IMR-90 (cell line): ENCODE results near the gene PLIN5. TPM values are rescaled to one million over a fixed set of nuclear protein-coding genes. Genes with fewer than 3 reads are reported as not detected.

Experiments
- ATAC-seq: fragments of 200-7000 bp; cut with Tn5 transposase; 2 replicates; pipeline ENCODE4 v1.9.1; 2020; ENCODE audit warnings: low read depth, mild to moderate bottlenecking, moderate library complexity
- BruUV-seq: library from RNA; stranded (reverse); fragments of 400-500 nt; replicated peaks from 2 replicates; lab custom pipeline; 2021; lab: Mats Ljungman, UMichigan
- CTCF ChIA-PET: fragments of 300-600 bp; formaldehyde crosslinking; extraction: SDS; loops from one replicate; lab custom pipeline; 2021; ENCODE audit warnings: antibody characterized with exemption; lab: Yijun Ruan, JAX
- POLR2A ChIA-PET: fragments of 300-600 bp; sonication (Branson Sonifier 250); formaldehyde crosslinking; loops from one replicate; lab custom pipeline; 2022; ENCODE audit warnings: antibody characterized with exemption; ENCODE audit not compliant: unreplicated experiment; lab: Charles Lee
- DNase-seq: peaks from one replicate; pipeline ENCODE4 v3.0.0; 2013
- H2AFZ ChIP-seq: replicated peaks from 2 replicates; pipeline ENCODE3; 2013; ENCODE audit warnings: low read length, mild to moderate bottlenecking; ENCODE audit not compliant: poor library complexity
- H2AK5ac ChIP-seq: 2 replicates; pipeline ENCODE4 v1.6.1; 2013; ENCODE audit warnings: low read depth, low read length, inconsistent platforms
- H2AK9ac ChIP-seq: replicated peaks from 2 replicates; pipeline ENCODE3; 2013; ENCODE audit warnings: mild to moderate bottlenecking, low read depth, low read length, moderate library complexity; ENCODE audit not compliant: poor library complexity
- H2BK120ac ChIP-seq: 2 replicates; pipeline ENCODE4 v1.6.1; 2013; ENCODE audit warnings: low read depth, low read length, inconsistent platforms
- H2BK15ac ChIP-seq: 3 replicates; pipeline ENCODE4 v1.6.1; 2013; ENCODE audit warnings: low read depth, low read length, inconsistent platforms
- H2BK20ac ChIP-seq: 2 replicates; pipeline ENCODE4 v1.6.1; 2013; ENCODE audit warnings: low read depth, mild to moderate bottlenecking, inconsistent platforms, low read length, moderate library complexity
- H2BK5ac ChIP-seq: 2 replicates; pipeline ENCODE4 v1.6.1; 2013; ENCODE audit warnings: mild to moderate bottlenecking, low read depth, low read length, inconsistent platforms; ENCODE audit not compliant: poor library complexity, severe bottlenecking
- H3K14ac ChIP-seq: replicated peaks from 2 replicates; pipeline ENCODE4 v1.6.1; 2013; ENCODE audit warnings: low read depth, low read length, inconsistent platforms
- H3K18ac ChIP-seq: 2 replicates; pipeline ENCODE4 v1.6.1; 2013; ENCODE audit warnings: low read depth, low read length, control low read depth
- H3K23ac ChIP-seq: 2 replicates; pipeline ENCODE4 v1.6.1; 2013; ENCODE audit warnings: low read depth, low read length, inconsistent platforms
- H3K27ac ChIP-seq: 2 replicates; pipeline ENCODE4 v1.5.1; 2013; ENCODE audit warnings: mild to moderate bottlenecking, control low read depth, low read length; ENCODE audit not compliant: insufficient read depth
- H3K27me3 ChIP-seq: 2 replicates; pipeline ENCODE4 v1.6.1; 2013; ENCODE audit warnings: low read length; ENCODE audit not compliant: control insufficient read depth, insufficient read depth
- H3K36me3 ChIP-seq: 2 replicates; pipeline ENCODE4 v1.6.1; 2013; ENCODE audit warnings: low read length, mixed read lengths; ENCODE audit not compliant: control insufficient read depth, insufficient read depth
- H3K4ac ChIP-seq: 2 replicates; pipeline ENCODE4 v1.6.1; 2013; ENCODE audit warnings: low read depth, low read length, inconsistent platforms
- H3K4me1 ChIP-seq: 2 replicates; pipeline ENCODE4 v1.6.1; 2013; ENCODE audit warnings: low read length, mixed read lengths; ENCODE audit not compliant: control insufficient read depth, insufficient read depth
- H3K4me2 ChIP-seq: 2 replicates; pipeline ENCODE4 v1.6.1; 2013; ENCODE audit warnings: low read depth, mild to moderate bottlenecking, control low read depth, low read length, moderate library complexity
- H3K4me3 ChIP-seq: 2 replicates; pipeline ENCODE4 v1.5.1; 2013; ENCODE audit warnings: low read depth, mild to moderate bottlenecking, control low read depth, low read length, moderate library complexity; ENCODE audit not compliant: insufficient read depth
- H3K56ac ChIP-seq: 2 replicates; pipeline ENCODE4 v1.6.1; 2013; ENCODE audit warnings: low read length, inconsistent platforms; ENCODE audit not compliant: insufficient read depth; ENCODE audit errors: extremely low read depth
- H3K79me1 ChIP-seq, 2 experiments: 2 replicates each; pipeline ENCODE4 v1.6.1; 2013; ENCODE audit warnings: low read length in 2 of 2, inconsistent platforms in 1 of 2, low read depth in 1 of 2
- H3K9ac ChIP-seq: 2 replicates; pipeline ENCODE4 v1.6.1; 2013; ENCODE audit warnings: low read depth, low read length, control low read depth
- H3K9me1 ChIP-seq: 2 replicates; pipeline ENCODE4 v1.6.1; 2013; ENCODE audit warnings: low read length, inconsistent platforms; ENCODE audit not compliant: insufficient read depth
- H3K9me3 ChIP-seq: 2 replicates; pipeline ENCODE4 v1.6.1; 2013; ENCODE audit warnings: low read length; ENCODE audit not compliant: control insufficient read depth, insufficient read depth
- H4K20me1 ChIP-seq: 2 replicates; pipeline ENCODE4 v1.6.1; 2013; ENCODE audit warnings: low read length, inconsistent platforms; ENCODE audit not compliant: insufficient read depth
- H4K5ac ChIP-seq: 2 replicates; pipeline ENCODE4 v1.6.1; 2013; ENCODE audit warnings: mild to moderate bottlenecking, low read depth, low read length, control low read depth
- H4K8ac ChIP-seq, 2 experiments: 2 replicates each; pipeline ENCODE4 v1.6.1; 2013; ENCODE audit warnings: low read depth in 2 of 2, low read length in 2 of 2, control low read depth in 1 of 2, inconsistent platforms in 1 of 2
- H4K91ac ChIP-seq: 2 replicates; pipeline ENCODE4 v1.6.1; 2013; ENCODE audit warnings: low read depth, low read length, inconsistent platforms; ENCODE audit not compliant: insufficient read depth
- CEBPB ChIP-seq: IDR thresholded peaks from 2 replicates; pipeline ENCODE4 v1.6.1; 2012; ENCODE audit warnings: low read depth, low read length, improper control_type of control experiment
- CHD1 ChIP-seq: IDR thresholded peaks from 2 replicates; pipeline ENCODE4 v1.6.1; 2012; ENCODE audit warnings: low read depth, low read length, improper control_type of control experiment
- MAFK ChIP-seq: IDR thresholded peaks from 2 replicates; pipeline ENCODE4 v1.6.1; 2012; ENCODE audit warnings: low read depth, low read length, improper control_type of control experiment
- MAZ ChIP-seq: IDR thresholded peaks from 2 replicates; pipeline ENCODE4 v1.6.1; 2012; ENCODE audit warnings: low read depth, mild to moderate bottlenecking, low read length, improper control_type of control experiment, moderate library complexity, borderline replicate concordance
- MXI1 ChIP-seq: IDR thresholded peaks from 2 replicates; pipeline ENCODE4 v1.6.1; 2012; ENCODE audit warnings: low read depth, mild to moderate bottlenecking, low read length, moderate library complexity, borderline replicate concordance
- NFE2L2 ChIP-seq: fragments of 150-350 bp; IDR thresholded peaks from 2 replicates; pipeline ENCODE4 v1.6.1; 2016; ENCODE audit warnings: low read depth, mild to moderate bottlenecking, low read length
- RCOR1 ChIP-seq: IDR thresholded peaks from 2 replicates; pipeline ENCODE4 v1.6.1; 2012; ENCODE audit warnings: mild to moderate bottlenecking, low read length, improper control_type of control experiment; ENCODE audit not compliant: insufficient replicate concordance
- RFX5 ChIP-seq: IDR thresholded peaks from 2 replicates; pipeline ENCODE4 v1.8.0; 2012; ENCODE audit warnings: low read depth, mild to moderate bottlenecking, low read length, moderate library complexity
- SMC3 ChIP-seq: fragments of 150-350 bp; IDR thresholded peaks from 2 replicates; pipeline ENCODE4 v1.6.1; 2016; ENCODE audit warnings: low read depth, mild to moderate bottlenecking, antibody characterized with exemption, low read length, moderate library complexity
- WGBS, 2 experiments: methylation state at CpG; one replicate each; pipeline versions ENCODE4 v1.1.5 to v1.1.7; 2013; ENCODE audit warnings: missing lambda C conversion rate in 2 of 2; ENCODE audit not compliant: insufficient read length in 1 of 2; ENCODE audit errors: extremely low coverage in 2 of 2; 5-methylcytosine and 5-hydroxymethylcytosine counted together
- dilution Hi-C: fragments of 300-500 bp; cut with HindIII; formaldehyde crosslinking; loops from one replicate; pipeline ENCODE4 v1.14.3; 2018; ENCODE audit warnings: low sequenced_read_pairs; ENCODE audit not compliant: unreplicated experiment
- in situ Hi-C: fragments of 300-500 bp; cut with MboI; formaldehyde crosslinking; loops from 3 replicates; pipeline ENCODE4 v1.14.3; 2019; ENCODE audit warnings: low sequenced_read_pairs, inconsistent platforms, mixed read lengths
- intact Hi-C: fragments of 100-400 bp; cut with micrococcal nuclease; formaldehyde crosslinking; loops from 2 replicates; pipeline ENCODE4 v1.10.0; 2022
- polyA plus RNA-seq, 3 experiments: library from polyadenylated mRNA; depleted of rRNA; stranded (reverse); fragments of >200 nt; gene quantifications; 2 replicates each; pipeline ENCODE4 v1.2.3, GENCODE V29; 2012; ENCODE audit warnings: low replicate concordance in 1 of 3
- total RNA-seq: library from RNA; depleted of rRNA; stranded (reverse); fragments of >200 nt; gene quantifications from 2 replicates; pipeline ENCODE4 v1.2.3, GENCODE V29; 2012
- TF ChIP-seq, protein P1 (sequence below): fragments of 150-350 bp; IDR thresholded peaks from 2 replicates; pipeline ENCODE4 v1.6.1; 2017; ENCODE audit warnings: mild to moderate bottlenecking, antibody characterized with exemption, low read length, low read depth
- TF ChIP-seq, protein P2 (sequence below): conservative IDR thresholded peaks from 2 replicates; pipeline ENCODE4 v1.5.1; 2012; ENCODE audit warnings: mild to moderate bottlenecking, low read depth, low read length, improper control_type of control experiment

The PLIN5 gene
- total and polyA plus RNA-seq, 2 of the 4 experiments (the other 2 are of a cell fraction), result not detected

DNA sequence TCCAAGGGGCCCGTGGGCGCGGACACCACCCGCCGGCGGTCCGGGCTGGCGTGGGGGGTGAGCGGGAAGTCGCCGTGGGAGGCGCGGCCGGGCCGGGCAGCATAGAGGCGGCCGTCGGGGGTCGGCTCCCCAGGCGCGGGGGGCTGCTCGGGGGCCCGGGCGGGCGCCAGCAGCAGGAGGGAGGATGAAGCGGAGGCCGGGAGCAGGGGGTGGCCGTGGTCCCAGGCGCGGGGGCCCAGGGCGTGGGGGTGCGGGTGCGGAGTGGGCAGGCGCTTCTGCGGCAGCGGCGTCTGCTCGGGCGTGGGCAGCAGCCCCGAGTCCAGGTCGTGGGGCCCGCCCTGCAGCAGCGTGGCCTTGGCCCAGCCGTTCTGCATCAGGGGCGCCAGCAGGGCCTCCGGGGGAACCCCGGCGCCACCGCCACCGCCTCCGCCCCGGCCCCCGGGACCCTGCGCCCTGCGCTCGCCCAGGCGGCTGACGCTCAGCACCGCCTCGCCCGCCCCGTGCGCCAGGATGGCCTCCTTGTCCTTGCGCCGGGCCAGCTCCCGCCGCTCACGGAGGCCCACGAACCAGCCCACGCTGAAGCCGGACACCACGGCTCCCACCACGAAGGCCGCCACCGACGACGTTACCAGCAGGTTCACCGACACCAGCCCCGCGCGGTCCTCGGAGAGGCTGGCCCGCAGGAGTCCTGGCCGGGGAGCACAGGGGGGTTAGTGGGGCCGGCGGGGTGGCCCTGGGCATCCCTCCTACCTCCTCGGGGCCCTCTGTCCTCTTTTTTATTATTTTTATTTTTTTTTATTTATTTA lies 9.0 kb upstream of the PLIN5 start:
- dilution Hi-C loops (no loop called here), intact Hi-C loops (no loop called here), in situ Hi-C loops (no loop called here)
- ChIA-PET POLR2A (no interaction called here), CTCF (no interaction called here)
- H4K91ac ChIP-seq, result no peak overlapping the region
- H3K14ac ChIP-seq, result no peak overlapping the region
- peaks cover 9% of the 10 kb centered on the region; the same call in 1 of the 2 replicates for H3K27me3 ChIP-seq
- peaks cover 6% of the 10 kb centered on the region for H3K9me3 ChIP-seq
- H3K4me1 ChIP-seq, result no peaks in the 10 kb centered on the region
- no peak overlapping the region for H3K4me3 ChIP-seq
- no peak overlapping the region for H2AK9ac ChIP-seq
- H3K27ac ChIP-seq, result no peak overlapping the region
- no peak overlapping the region for H3K23ac ChIP-seq
- no peak overlapping the region for H3K9ac ChIP-seq
- TF ChIP-seq, protein P1, sequence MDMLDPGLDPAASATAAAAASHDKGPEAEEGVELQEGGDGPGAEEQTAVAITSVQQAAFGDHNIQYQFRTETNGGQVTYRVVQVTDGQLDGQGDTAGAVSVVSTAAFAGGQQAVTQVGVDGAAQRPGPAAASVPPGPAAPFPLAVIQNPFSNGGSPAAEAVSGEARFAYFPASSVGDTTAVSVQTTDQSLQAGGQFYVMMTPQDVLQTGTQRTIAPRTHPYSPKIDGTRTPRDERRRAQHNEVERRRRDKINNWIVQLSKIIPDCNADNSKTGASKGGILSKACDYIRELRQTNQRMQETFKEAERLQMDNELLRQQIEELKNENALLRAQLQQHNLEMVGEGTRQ, result no peak
- TF ChIP-seq, protein P2, sequence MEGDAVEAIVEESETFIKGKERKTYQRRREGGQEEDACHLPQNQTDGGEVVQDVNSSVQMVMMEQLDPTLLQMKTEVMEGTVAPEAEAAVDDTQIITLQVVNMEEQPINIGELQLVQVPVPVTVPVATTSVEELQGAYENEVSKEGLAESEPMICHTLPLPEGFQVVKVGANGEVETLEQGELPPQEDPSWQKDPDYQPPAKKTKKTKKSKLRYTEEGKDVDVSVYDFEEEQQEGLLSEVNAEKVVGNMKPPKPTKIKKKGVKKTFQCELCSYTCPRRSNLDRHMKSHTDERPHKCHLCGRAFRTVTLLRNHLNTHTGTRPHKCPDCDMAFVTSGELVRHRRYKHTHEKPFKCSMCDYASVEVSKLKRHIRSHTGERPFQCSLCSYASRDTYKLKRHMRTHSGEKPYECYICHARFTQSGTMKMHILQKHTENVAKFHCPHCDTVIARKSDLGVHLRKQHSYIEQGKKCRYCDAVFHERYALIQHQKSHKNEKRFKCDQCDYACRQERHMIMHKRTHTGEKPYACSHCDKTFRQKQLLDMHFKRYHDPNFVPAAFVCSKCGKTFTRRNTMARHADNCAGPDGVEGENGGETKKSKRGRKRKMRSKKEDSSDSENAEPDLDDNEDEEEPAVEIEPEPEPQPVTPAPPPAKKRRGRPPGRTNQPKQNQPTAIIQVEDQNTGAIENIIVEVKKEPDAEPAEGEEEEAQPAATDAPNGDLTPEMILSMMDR, result no peak
- TF ChIP-seq SMC3 (no peak), MXI1 (no peak), RCOR1 (no peak), MAFK (no peak), CHD1 (no peak), NFE2L2 (no peak), RFX5 (no peak), MAZ (no peak), CEBPB (no peak)
- 95% methylated on average over 52 of the region's 87 CpGs; no CpG with 5 or more reads in 1 of the 2 experiments for WGBS, 2 experiments
- H2AK5ac ChIP-seq, result no peak overlapping the region
- ATAC-seq (no peak), DNase-seq (no peak)
- H4K5ac ChIP-seq, result no peak overlapping the region
- H2BK15ac ChIP-seq, result no peak overlapping the region
- BruUV-seq, result no TSS peak
- no peak overlapping the region for H3K4ac ChIP-seq
- H3K18ac ChIP-seq, result no peak overlapping the region
- H4K8ac ChIP-seq, result no peak overlapping the region
- H2BK20ac ChIP-seq, result no peak overlapping the region
- H3K4me2 ChIP-seq, result no peak overlapping the region
- H3K56ac ChIP-seq, result no peak overlapping the region
- H4K20me1 ChIP-seq, result no peaks in the 10 kb centered on the region
- no peak overlapping the region for H2AFZ ChIP-seq
- H3K9me1 ChIP-seq, result no peaks in the 10 kb centered on the region
- no peak overlapping the region for H2BK120ac ChIP-seq
- H2BK5ac ChIP-seq, result no peak overlapping the region
- no peaks in the 10 kb centered on the region for H3K36me3 ChIP-seq
- no peaks in the 10 kb centered on the region for H3K79me1 ChIP-seq
